HG03103 (cell line): ENCODE measurements around the gene TEK.
"Not testable (repeated sequence)": the region's sequence is repeated elsewhere in the genome, so short reads cannot be mapped to it uniquely, and the experiment has no call there.

ENCODE experiments used
- ATAC-seq: cut with Tn5 transposase; IDR thresholded peaks from one replicate; pipeline ENCODE4 v1.9.1; 2021; ENCODE audit warnings: low read depth; ENCODE audit not compliant: unreplicated experiment

Gene TEK

DNA sequence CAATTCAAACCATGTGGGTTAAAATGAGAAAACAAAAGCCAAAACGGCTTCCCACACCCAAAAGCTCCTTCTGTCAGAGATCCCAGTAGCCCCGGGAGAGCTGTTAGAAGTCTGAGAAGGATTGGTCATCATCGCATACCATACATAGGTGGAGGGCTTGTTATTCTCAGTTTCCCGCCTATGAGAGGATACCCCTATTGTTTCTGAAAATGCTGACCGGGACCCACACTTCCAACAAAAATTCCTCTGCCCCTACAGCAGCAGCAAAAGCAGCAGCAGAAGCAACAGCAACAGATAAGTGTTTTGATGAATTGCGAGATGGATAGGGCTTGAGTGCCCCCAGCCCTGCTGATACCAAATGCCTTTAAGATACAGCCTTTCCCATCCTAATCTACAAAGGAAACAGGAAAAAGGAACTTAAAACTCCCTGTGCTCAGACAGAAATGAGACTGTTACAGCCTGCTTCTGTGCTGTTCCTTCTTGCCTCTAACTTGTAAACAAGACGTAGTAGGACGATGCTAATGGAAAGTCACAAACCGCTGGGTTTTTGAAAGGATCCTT, at the start of gene TEK:
Gene TEK (plus strand): TSS at position 245 of the 561 bp plus-strand sequence. CDS start 366 bp downstream, outside the sequence.
- no peak for ATAC-seq

- ATAC-seq: no peak
Observed at GRCh38 chr9:27059412-27059811, 49.6 kb upstream of the TEK start.

GRCh38 chr9:27059907-27060306, 49.1 kb upstream of the TEK start:
- no peak for ATAC-seq

- ATAC-seq: no peak
Observed at GRCh38 chr9:27065288-27065687, 43.7 kb upstream of the TEK start.

DNA sequence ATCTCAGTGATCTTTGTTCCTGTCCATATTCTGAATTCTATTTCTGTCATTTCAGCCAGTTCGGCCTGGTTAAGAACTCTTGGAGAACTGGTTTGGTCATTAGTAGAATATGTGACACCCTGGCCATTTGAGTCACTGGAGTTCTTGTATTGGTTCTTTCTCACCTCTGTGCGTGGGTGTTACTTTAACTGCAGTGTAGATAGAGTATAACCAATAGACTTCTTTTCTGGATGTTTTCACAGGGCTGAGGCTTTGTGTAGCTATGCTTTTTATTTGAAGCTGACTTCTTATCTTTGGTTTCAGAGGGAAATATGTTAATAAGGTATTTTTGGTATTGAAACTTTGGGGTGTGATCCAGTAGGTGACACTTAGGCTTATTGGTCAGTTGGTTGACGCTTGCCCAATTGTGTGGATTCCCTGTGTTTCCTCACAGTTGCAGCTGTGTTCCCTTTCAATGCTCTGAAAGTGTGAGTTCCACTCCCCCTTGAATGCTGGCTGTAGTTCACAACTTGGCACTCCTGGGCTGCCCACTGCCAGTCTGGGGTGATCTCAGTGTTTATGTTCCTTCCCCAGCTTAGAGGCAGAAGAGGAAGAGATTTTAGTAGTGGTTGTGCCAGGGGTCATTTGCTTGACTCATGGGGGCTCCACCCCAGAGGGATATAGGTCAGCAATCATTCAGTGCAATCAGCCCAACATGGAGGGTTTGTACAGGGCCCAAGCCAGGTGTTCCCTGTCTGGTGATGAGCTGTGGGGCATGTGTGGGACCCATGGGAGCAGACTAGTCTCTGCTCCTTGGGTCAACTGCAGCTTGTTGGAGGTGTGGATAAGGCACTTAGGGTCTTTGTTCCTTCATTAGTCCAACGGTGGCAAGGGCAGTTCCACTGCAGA, 34.9 kb upstream of the TEK start:
- no peak for ATAC-seq

GRCh38 chr9:27078685-27079084, 30.3 kb upstream of the TEK start:
- no peak for ATAC-seq

DNA sequence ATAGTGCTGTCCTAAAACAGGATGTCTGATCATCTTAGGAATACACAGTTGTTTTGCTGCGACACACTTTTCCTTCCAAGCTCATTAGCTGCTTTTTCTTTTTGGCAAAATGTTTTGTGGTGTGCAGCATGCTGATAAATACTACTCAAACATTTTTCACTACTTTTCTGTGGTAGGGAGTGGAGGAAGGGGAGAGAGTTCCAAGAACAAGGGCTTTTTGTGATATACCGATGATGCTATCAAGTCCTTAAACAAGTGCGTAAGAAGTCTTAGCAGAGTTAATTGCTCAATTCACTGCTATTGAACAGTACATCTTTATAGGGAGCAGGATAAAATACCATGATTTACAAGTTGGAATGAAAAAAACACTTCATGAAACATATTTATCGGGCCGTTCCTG, 23.6 kb upstream of the TEK start:
- ATAC-seq: no peak

- ATAC-seq: no peak
Observed at GRCh38 chr9:27086818-27087680, 22.0 kb upstream of the TEK start.

DNA sequence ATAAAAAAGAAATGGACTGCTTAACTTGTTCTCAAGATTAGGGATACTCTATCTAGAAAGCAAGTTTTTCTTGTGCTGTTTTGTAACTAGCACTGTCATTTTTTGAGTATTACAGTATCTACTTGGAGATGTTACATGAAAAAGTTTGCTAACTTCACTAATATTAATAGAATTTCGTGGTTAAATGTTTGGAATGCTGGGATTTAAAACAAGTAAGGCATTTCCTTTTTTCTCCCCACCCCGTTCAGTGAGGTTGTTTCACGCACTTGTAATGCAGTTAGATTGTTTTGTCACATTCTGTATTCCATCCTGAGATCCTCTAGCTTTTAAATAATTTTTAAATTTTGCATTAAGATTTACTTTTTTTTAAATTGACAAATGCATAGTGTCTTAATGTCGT, 20.0 kb upstream of the TEK start:
- no peak for ATAC-seq

DNA sequence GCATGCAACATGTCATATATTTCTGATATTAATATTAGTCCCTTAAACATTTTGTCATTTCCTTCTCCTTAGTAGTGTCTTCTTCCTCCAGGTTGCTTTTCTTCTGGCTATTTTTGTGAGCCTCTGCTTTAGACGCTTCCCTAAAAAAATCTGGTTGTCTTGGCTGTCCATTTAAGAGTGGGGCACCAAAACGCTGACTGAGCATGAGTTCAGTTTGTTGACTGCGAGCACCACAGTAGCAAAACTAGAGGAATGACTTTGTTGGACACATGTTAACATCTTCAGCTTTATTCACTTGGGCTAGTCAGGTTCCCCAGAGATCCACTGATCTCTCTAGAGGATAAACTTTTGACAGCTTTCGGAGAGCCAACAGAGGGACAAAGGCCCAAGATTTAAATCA, 19.3 kb upstream of the TEK start:
- no peak for ATAC-seq

GRCh38 chr9:27090231-27090630, 18.8 kb upstream of the TEK start:
- ATAC-seq: no peak

GRCh38 chr9:27090711-27091110, 18.3 kb upstream of the TEK start:
- no peak for ATAC-seq

GRCh38 chr9:27092496-27092895, 16.5 kb upstream of the TEK start:
- ATAC-seq: not testable (repeated sequence)

GRCh38 chr9:27093384-27094067, 15.5 kb upstream of the TEK start:
- ATAC-seq: not testable (repeated sequence)

GRCh38 chr9:27094640-27095298, 14.3 kb upstream of the TEK start:
- no peak for ATAC-seq

GRCh38 chr9:27107241-27107640, 1.8 kb upstream of the TEK start:
- no peak for ATAC-seq

- no peak for ATAC-seq
Observed at GRCh38 chr9:27109621-27110020, 596 bp downstream of the TEK start.

DNA sequence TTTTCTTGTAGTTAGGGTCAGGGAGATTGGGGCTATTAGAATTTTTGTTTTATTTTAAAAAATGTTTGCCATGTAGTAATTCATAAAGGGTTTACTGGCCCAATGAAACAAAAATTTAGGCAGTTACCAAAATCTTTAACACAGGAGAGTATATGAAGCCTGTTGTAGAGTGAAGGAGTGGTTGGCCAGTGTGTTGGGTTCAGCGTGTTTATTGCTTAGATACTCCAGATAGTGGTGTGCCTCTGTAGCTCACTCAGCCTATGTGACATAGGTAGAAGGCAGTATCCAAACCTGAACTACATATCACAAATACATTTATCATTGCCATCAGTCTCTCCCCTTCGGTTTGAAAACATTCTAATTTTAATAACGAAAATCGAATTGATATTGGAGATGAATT, 1.2 kb downstream of the TEK start:
- ATAC-seq: no peak

GRCh38 chr9:27112235-27112634, 3.2 kb downstream of the TEK start:
- no peak for ATAC-seq

GRCh38 chr9:27117489-27118135, 8.6 kb downstream of the TEK start:
- no peak for ATAC-seq
